Measurements from ENCODE around the gene ARHGEF18.
A peak's percentile ranks its signal among the peaks of the same experiment; 100 is the strongest.

DNA sequence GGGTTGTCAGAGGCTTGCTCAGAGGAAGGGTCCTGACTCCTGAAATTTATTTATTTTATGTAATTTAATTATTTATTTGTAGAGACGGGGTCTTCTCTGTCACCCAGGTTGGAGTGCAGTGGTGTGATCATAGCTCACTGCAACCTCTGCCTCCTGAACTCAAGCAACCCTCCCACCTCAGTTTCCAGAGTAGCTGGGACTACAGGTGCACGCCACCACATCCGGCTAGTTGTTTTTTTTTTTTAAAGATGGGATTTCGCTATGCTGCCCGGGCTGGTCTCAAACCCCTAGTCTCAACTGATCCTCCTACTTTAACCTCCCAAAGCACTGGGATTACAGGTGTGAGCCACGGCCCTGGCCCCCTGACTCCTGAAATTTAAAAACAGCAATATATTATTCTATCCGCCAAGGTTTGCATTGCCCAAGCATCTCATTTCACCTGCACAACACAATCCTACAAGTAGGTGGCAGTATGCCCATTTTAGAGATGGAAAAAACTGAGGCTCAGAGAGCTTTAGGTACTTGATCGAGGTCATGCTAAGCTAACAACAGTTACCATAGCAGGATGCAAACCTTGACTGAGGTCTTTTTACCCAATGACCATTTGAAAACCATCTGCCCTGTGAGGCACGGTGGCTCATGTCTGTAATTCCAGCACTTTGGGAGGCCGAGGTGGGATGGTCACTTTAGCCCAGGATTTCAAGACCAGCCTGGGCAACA, 18.1 kb downstream of the ARHGEF18 start:
- TF ChIP-seq, protein P1, sequence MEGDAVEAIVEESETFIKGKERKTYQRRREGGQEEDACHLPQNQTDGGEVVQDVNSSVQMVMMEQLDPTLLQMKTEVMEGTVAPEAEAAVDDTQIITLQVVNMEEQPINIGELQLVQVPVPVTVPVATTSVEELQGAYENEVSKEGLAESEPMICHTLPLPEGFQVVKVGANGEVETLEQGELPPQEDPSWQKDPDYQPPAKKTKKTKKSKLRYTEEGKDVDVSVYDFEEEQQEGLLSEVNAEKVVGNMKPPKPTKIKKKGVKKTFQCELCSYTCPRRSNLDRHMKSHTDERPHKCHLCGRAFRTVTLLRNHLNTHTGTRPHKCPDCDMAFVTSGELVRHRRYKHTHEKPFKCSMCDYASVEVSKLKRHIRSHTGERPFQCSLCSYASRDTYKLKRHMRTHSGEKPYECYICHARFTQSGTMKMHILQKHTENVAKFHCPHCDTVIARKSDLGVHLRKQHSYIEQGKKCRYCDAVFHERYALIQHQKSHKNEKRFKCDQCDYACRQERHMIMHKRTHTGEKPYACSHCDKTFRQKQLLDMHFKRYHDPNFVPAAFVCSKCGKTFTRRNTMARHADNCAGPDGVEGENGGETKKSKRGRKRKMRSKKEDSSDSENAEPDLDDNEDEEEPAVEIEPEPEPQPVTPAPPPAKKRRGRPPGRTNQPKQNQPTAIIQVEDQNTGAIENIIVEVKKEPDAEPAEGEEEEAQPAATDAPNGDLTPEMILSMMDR (conservative IDR thresholded peaks at IDR 0.05), result peak; percentile 81
- TF ChIP-seq EZH2 (IDR thresholded peaks at IDR 0.05; ENCODE audit: low read depth), result no peak
